ENCODE data around the gene EAPP. TPM values are rescaled to one million over a fixed set of nuclear protein-coding genes. Genes with fewer than 3 reads are reported as not detected.

The EAPP gene, protein sequence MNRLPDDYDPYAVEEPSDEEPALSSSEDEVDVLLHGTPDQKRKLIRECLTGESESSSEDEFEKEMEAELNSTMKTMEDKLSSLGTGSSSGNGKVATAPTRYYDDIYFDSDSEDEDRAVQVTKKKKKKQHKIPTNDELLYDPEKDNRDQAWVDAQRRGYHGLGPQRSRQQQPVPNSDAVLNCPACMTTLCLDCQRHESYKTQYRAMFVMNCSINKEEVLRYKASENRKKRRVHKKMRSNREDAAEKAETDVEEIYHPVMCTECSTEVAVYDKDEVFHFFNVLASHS
- total RNA-seq (10 to 100 TPM; 25.4 to 92.6 TPM), polyA plus RNA-seq (10 to 100 TPM; 30.5 to 33.4 TPM)
- long read RNA-seq, donor 1, transcript EAPP-201 (6 exons, 1,321 nt), result major isoform, 33 of 37 reads
- long read RNA-seq, donor 1, partial matches to known transcripts, result 0 of 37 reads
- long read RNA-seq, donor 1, other reads (novel, unspliced or antisense), result 0 of 37 reads
- long read RNA-seq, donor 2, transcript EAPP-201 (6 exons, 1,321 nt), result major isoform, 8 of 17 reads
- long read RNA-seq, donor 2, partial matches to known transcripts, result 5 of 17 reads
- long read RNA-seq, donor 2, other reads (novel, unspliced or antisense), result 0 of 17 reads
- long read RNA-seq, donor 3, transcript EAPP-201 (6 exons, 1,321 nt), result major isoform, 13 of 14 reads
- long read RNA-seq, donor 3, partial matches to known transcripts, result 0 of 14 reads
- long read RNA-seq, donor 3, other reads (novel, unspliced or antisense), result 0 of 14 reads
- long read RNA-seq, donor 4, transcript EAPP-201 (6 exons, 1,321 nt), result major isoform, 11 of 25 reads
- long read RNA-seq, donor 4, partial matches to known transcripts, result 10 of 25 reads
- long read RNA-seq, donor 4, other reads (novel, unspliced or antisense), result 0 of 25 reads
- long read RNA-seq, donor 5, transcript EAPP-201 (6 exons, 1,321 nt), result major isoform, 26 of 48 reads
- long read RNA-seq, donor 5, transcript EAPP-203 (2 exons, 562 nt), result minor isoform, 8 of 48 reads
- long read RNA-seq, donor 5, partial matches to known transcripts, result 13 of 48 reads
- long read RNA-seq, donor 5, other reads (novel, unspliced or antisense), result 0 of 48 reads

DNA sequence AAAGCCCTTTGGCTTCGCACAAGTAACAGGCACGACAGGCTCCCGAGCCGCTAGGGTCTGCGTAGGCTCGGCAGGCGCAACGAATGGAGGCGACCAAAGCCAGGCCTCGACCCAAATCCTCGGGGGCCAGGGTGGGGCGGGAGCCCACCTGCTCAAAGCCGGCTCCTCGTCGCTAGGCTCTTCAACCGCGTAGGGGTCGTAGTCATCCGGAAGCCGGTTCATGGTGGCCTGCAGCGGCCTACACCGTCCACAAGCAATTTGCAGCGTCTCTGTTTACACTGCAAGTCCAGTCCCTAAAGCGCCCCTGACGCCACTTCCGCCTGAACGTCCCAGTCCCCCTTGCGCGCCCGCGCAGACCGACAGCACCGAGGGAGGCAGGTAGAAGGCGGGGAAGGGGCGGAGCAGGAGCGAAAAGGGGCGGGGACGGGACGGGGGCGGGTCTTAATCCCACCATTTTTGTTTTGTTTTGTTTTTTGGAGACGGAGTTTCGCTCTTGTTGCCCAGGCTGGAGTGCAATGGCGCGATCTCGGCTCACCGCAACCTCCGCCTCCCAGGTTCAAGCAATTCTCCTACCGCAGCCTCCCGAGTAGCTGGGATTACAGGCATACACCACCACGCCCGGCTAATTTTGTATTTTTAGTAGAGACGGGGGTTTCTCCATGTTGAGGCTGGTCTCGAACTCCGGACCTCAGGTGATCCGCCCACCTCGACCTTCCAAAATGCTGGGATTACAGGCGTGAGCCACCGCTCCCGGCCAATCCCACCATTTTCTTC, at the start of gene EAPP:
Gene EAPP, minus strand, starts transcription at position 295 of the 774 bp plus-strand sequence. Its CDS starts 73 bp downstream, at position 222.
- Histone ChIP-seq H3K9me3 (ENCODE audit: control insufficient read depth in 4 of 4, insufficient read depth in 3 of 4, low read length in 3 of 4) (no peaks in the 10 kb centered on the region), H3K27me3 (ENCODE audit: control insufficient read depth in 3 of 3, insufficient read depth in 3 of 3, low read length in 2 of 3) (no peaks in the 10 kb centered on the region), H3K27ac (ENCODE audit: low read depth in 1 of 2, low read length in 1 of 2) (peak within 1 kb of the TSS; percentile 81 to 98), H3K9ac (ENCODE audit: insufficient read depth in 1 of 2, low read length in 2 of 2) (peak within 1 kb of the TSS; percentile 97 to 99), H3K4me3 (peak within 1 kb of the TSS; percentile 99), H3K36me3 (ENCODE audit: control insufficient read depth in 4 of 4, insufficient read depth in 4 of 4, low read length in 4 of 4) (peaks cover 4 to 9% (median 6%) of the 10 kb centered on the region in 4 donors), H3K4me1 (ENCODE audit: control insufficient read depth in 5 of 5, insufficient read depth in 5 of 5, low read length in 5 of 5) (peaks cover 2 to 12% (median 8%) of the 10 kb centered on the region in 5 donors)
- ATAC-seq (ENCODE audit: insufficient read depth, low FRiP score) (peak; percentile 99), DNase-seq (peak; percentile 99)
- whole genome bisulfite sequencing, 2 donors, result 3 to 4% methylated on average over 51 to 59 of the region's 59 CpGs
- TF ChIP-seq, protein P1, sequence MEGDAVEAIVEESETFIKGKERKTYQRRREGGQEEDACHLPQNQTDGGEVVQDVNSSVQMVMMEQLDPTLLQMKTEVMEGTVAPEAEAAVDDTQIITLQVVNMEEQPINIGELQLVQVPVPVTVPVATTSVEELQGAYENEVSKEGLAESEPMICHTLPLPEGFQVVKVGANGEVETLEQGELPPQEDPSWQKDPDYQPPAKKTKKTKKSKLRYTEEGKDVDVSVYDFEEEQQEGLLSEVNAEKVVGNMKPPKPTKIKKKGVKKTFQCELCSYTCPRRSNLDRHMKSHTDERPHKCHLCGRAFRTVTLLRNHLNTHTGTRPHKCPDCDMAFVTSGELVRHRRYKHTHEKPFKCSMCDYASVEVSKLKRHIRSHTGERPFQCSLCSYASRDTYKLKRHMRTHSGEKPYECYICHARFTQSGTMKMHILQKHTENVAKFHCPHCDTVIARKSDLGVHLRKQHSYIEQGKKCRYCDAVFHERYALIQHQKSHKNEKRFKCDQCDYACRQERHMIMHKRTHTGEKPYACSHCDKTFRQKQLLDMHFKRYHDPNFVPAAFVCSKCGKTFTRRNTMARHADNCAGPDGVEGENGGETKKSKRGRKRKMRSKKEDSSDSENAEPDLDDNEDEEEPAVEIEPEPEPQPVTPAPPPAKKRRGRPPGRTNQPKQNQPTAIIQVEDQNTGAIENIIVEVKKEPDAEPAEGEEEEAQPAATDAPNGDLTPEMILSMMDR (IDR thresholded peaks at IDR 0.05; ENCODE audit: control extremely low read depth, extremely low read depth), result no peak

DNA sequence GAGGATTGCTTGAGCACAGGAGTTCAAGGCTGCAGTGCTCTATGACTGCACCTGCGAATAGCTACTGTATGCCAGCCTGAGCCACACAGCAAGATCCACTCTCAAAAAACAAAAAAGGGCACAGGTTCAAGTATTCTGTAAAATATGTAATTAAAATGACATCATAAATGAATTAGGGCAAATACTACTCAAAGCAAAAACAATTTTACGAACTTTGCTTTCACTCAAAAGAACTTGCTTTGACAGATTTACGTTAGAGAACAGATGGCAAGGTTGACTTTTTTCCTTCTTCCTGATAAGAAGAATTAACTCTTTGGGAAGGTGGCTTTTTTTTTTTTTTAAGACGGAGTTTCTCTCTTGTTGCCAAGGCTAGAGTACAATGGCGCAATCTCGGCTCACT, 44.0 kb upstream of the EAPP start:
- Histone ChIP-seq H3K9me3 (ENCODE audit: control insufficient read depth in 4 of 4, insufficient read depth in 3 of 4, low read length in 3 of 4) (no peaks in the 10 kb centered on the region), H3K27ac (ENCODE audit: low read depth in 1 of 2, low read length in 1 of 2) (no peak overlapping the region), H3K9ac (ENCODE audit: insufficient read depth in 1 of 2, low read length in 2 of 2) (no peak overlapping the region), H3K27me3 (ENCODE audit: control insufficient read depth in 3 of 3, insufficient read depth in 3 of 3, low read length in 2 of 3) (no peaks in the 10 kb centered on the region), H3K36me3 (ENCODE audit: control insufficient read depth in 4 of 4, insufficient read depth in 4 of 4, low read length in 4 of 4) (peaks cover 16 to 29% (median 28%) of the 10 kb centered on the region in 4 donors), H3K4me1 (ENCODE audit: control insufficient read depth in 5 of 5, insufficient read depth in 5 of 5, low read length in 5 of 5) (no peaks in the 10 kb centered on the region), H3K4me3 (no peak overlapping the region)
- no peak for ATAC-seq (ENCODE audit: insufficient read depth, low FRiP score)
- no peak for DNase-seq
- TF ChIP-seq, protein P1 (IDR thresholded peaks at IDR 0.05; ENCODE audit: control extremely low read depth, extremely low read depth), result no peak
- WGBS, 2 donors, result 83 to 90% methylated on average over 6 of the region's 6 CpGs

DNA sequence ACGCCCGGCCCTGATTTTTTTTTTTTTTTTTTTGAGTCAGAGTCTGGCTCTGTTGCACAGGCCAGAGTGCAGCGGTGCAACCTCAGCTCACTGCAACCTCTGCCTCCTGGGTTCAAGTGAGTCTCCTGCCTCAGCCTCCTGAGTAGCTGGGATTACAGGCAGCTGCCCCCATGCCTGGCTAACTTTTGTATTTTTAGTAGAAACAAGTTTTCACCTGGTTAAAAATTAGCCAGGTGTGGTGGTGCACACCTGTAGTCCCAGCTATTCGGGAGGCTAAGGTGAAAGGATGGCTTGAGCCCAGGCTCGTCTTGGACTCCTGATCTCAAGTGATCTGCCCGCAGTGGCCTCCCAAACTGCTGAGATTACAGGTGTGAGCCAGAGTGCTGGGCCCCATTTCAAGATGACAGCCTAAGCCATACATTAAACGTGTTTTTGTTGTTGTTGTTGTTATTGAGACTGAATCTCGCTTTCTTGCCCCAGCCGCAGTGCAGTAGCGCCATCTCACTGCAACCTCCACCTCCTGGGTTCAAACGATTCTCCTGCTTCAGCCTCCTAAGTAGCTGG, 42.7 kb upstream of the EAPP start:
- TF ChIP-seq, protein P1 (IDR thresholded peaks at IDR 0.05; ENCODE audit: control extremely low read depth, extremely low read depth), result no peak
- WGBS, 2 donors, result 98% methylated on average over 9 to 11 of the region's 11 CpGs
- no peak for ATAC-seq (ENCODE audit: insufficient read depth, low FRiP score)
- H3K9ac ChIP-seq (ENCODE audit: insufficient read depth in 1 of 2, low read length in 2 of 2), result no peak overlapping the region
- no peaks in the 10 kb centered on the region for H3K9me3 ChIP-seq (ENCODE audit: control insufficient read depth in 4 of 4, insufficient read depth in 3 of 4, low read length in 3 of 4)
- H3K4me1 ChIP-seq (ENCODE audit: control insufficient read depth in 5 of 5, insufficient read depth in 5 of 5, low read length in 5 of 5), result no peaks in the 10 kb centered on the region
- H3K4me3 ChIP-seq, result no peak overlapping the region
- DNase-seq, result no peak
- H3K36me3 ChIP-seq (ENCODE audit: control insufficient read depth in 4 of 4, insufficient read depth in 4 of 4, low read length in 4 of 4), result peaks cover 23 to 31% (median 27%) of the 10 kb centered on the region in 4 donors
- H3K27me3 ChIP-seq (ENCODE audit: control insufficient read depth in 3 of 3, insufficient read depth in 3 of 3, low read length in 2 of 3), result no peaks in the 10 kb centered on the region
- H3K27ac ChIP-seq (ENCODE audit: low read depth in 1 of 2, low read length in 1 of 2), result no peak overlapping the region

Data from lung (tissue), 16 donors.